ENCODE results near the gene LPAR6.

DNA sequence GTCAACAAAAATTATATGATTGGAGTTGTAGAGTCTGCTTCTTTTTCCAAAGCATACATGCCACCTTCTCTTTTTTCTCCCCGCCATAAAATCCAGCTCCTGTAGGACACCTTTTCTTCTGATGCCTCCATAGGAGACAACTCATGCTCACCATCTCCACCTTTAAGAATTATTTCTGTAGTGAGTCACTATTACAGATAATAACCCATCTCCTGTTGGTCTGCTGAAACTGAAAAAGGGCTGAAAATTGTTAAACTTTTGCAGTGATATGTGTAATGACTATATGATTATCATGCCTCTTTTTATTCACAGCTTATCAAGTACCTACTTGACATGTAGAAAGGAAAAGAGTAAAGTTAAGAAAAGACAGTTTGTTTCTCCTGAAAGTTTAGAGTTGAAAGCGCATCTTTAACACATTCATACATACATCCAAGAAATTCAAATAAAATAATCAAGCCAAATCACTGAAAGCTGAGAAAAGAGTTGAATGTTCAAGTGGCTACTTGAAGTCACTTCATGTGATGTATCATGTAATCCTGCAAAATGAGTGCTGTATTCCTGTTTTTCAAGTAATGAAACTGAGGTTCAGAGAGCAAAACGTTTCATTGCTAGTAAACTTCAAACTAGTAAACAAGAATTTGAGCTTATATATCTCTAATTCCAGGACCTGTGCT is 35.5 kb upstream of the LPAR6 start:
- TF ChIP-seq POLR2AphosphoS5 (IDR thresholded peaks at IDR 0.05): no peak
- TF ChIP-seq, protein P1, sequence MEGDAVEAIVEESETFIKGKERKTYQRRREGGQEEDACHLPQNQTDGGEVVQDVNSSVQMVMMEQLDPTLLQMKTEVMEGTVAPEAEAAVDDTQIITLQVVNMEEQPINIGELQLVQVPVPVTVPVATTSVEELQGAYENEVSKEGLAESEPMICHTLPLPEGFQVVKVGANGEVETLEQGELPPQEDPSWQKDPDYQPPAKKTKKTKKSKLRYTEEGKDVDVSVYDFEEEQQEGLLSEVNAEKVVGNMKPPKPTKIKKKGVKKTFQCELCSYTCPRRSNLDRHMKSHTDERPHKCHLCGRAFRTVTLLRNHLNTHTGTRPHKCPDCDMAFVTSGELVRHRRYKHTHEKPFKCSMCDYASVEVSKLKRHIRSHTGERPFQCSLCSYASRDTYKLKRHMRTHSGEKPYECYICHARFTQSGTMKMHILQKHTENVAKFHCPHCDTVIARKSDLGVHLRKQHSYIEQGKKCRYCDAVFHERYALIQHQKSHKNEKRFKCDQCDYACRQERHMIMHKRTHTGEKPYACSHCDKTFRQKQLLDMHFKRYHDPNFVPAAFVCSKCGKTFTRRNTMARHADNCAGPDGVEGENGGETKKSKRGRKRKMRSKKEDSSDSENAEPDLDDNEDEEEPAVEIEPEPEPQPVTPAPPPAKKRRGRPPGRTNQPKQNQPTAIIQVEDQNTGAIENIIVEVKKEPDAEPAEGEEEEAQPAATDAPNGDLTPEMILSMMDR (IDR thresholded peaks at IDR 0.05): no peak
